ENCODE data around the gene WDR27.

Gene WDR27

DNA sequence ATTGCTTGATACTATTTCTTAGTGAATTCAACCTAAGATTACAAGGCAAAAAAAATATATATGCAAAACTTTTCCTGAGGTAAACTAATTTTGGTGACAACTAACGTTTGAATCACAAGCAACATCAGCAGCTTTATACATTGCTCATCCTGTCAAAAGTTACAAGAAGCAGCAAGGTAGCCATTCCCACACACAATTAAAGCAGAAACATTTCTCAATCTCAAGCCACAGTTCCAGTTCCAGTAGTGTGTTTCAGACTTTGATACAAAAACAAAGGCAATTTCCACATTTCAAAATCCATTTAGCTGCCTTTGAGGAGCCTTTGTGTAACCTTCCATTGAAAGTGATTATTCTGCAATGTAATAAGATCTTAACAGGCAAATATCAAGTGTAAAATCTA, 191.0 kb downstream of the WDR27 start:
- Histone ChIP-seq H3K4ac (ENCODE audit: low read depth in 1 of 2, low read length in 2 of 2) (no peak overlapping the region), H2BK12ac (ENCODE audit: low read length in 2 of 2) (no peak overlapping the region), H3K14ac (ENCODE audit: low read length in 2 of 2) (no peak overlapping the region), H4K91ac (ENCODE audit: low read length) (no peak overlapping the region), H2AK5ac (ENCODE audit: low read length, severe bottlenecking) (no peak overlapping the region), H3K27me3 (ENCODE audit: control insufficient read depth in 1 of 2, insufficient read depth in 1 of 2, low read length in 2 of 2) (no peaks in the 10 kb centered on the region), H3K4me2 (ENCODE audit: low read length, poor library complexity, severe bottlenecking) (no peak overlapping the region), H3K79me1 (replicated peaks; ENCODE audit: low read length, poor library complexity, severe bottlenecking) (no peaks in the 10 kb centered on the region), H3K9ac (ENCODE audit: low read length) (no peak overlapping the region), H3K18ac (ENCODE audit: low read depth in 1 of 2, low read length in 2 of 2) (no peak overlapping the region), H3K23ac (ENCODE audit: low read length in 2 of 2) (no peak overlapping the region), H3K4me3 (ENCODE audit: insufficient read depth in 1 of 2, low read depth in 1 of 2, low read length in 2 of 2) (no peak overlapping the region), H3K36me3 (ENCODE audit: control insufficient read depth in 1 of 2, insufficient read depth in 2 of 2, low read depth in 1 of 2, low read length in 2 of 2) (no peaks in the 10 kb centered on the region), H3K27ac (ENCODE audit: low read length, poor library complexity, severe bottlenecking) (no peak overlapping the region), H2BK5ac (ENCODE audit: low read depth, low read length, poor library complexity, severe bottlenecking) (no peak overlapping the region), H2BK15ac (ENCODE audit: low read depth, poor library complexity, severe bottlenecking) (no peak overlapping the region), H2BK120ac (ENCODE audit: low read depth, low read length) (no peak overlapping the region), H3K4me1 (ENCODE audit: control insufficient read depth, insufficient read depth, low read depth, low read length) (no peaks in the 10 kb centered on the region), H2AFZ (ENCODE audit: low read depth, low read length) (no peak overlapping the region), H3K9me3 (ENCODE audit: control insufficient read depth, low read length) (peaks cover 39% of the 10 kb centered on the region), H4K8ac (ENCODE audit: low read length) (no peak overlapping the region)
- no peak for DNase-seq
- WGBS, result 83% methylated on average over 1 of the region's 1 CpG

DNA sequence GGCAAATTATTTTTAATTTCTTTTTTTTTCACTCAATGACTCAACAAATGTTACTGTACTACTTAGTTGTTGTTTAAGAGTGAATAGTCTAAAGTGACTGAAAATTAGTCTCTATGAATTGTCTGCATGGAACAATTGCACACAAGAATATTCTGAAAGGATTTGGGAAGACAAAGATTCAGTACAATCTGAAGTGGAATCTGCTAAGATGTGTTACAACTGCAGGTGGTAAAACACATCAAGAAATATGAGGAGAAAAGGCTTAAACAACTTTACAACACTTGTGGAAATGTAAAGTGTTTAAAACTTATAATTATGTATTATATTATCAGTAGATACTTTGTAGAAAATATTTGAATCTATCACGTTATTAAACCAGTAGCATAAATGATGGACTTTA, 193.4 kb downstream of the WDR27 start:
- Histone ChIP-seq H3K18ac (ENCODE audit: low read depth in 1 of 2, low read length in 2 of 2) (no peak overlapping the region), H3K4me2 (ENCODE audit: low read length, poor library complexity, severe bottlenecking) (no peak overlapping the region), H2AFZ (ENCODE audit: low read depth, low read length) (no peak overlapping the region), H3K14ac (ENCODE audit: low read length in 2 of 2) (no peak overlapping the region), H2BK12ac (ENCODE audit: low read length in 2 of 2) (no peak overlapping the region), H3K27ac (ENCODE audit: low read length, poor library complexity, severe bottlenecking) (no peak overlapping the region), H3K4me1 (ENCODE audit: control insufficient read depth, insufficient read depth, low read depth, low read length) (no peaks in the 10 kb centered on the region), H3K36me3 (ENCODE audit: control insufficient read depth in 1 of 2, insufficient read depth in 2 of 2, low read depth in 1 of 2, low read length in 2 of 2) (no peaks in the 10 kb centered on the region), H3K23ac (ENCODE audit: low read length in 2 of 2) (no peak overlapping the region), H3K27me3 (ENCODE audit: control insufficient read depth in 1 of 2, insufficient read depth in 1 of 2, low read length in 2 of 2) (no peaks in the 10 kb centered on the region), H2BK120ac (ENCODE audit: low read depth, low read length) (no peak overlapping the region), H4K91ac (ENCODE audit: low read length) (no peak overlapping the region), H4K8ac (ENCODE audit: low read length) (no peak overlapping the region), H2AK5ac (ENCODE audit: low read length, severe bottlenecking) (no peak overlapping the region), H3K4me3 (ENCODE audit: insufficient read depth in 1 of 2, low read depth in 1 of 2, low read length in 2 of 2) (no peak overlapping the region), H3K79me1 (replicated peaks; ENCODE audit: low read length, poor library complexity, severe bottlenecking) (no peaks in the 10 kb centered on the region), H3K9ac (ENCODE audit: low read length) (no peak overlapping the region), H3K9me3 (ENCODE audit: control insufficient read depth, low read length) (peaks cover 28% of the 10 kb centered on the region), H2BK15ac (ENCODE audit: low read depth, poor library complexity, severe bottlenecking) (no peak overlapping the region), H3K4ac (ENCODE audit: low read depth in 1 of 2, low read length in 2 of 2) (no peak overlapping the region), H2BK5ac (ENCODE audit: low read depth, low read length, poor library complexity, severe bottlenecking) (no peak overlapping the region)
- 100% methylated on average over 1 of the region's 1 CpG for WGBS
- no peak for DNase-seq

DNA sequence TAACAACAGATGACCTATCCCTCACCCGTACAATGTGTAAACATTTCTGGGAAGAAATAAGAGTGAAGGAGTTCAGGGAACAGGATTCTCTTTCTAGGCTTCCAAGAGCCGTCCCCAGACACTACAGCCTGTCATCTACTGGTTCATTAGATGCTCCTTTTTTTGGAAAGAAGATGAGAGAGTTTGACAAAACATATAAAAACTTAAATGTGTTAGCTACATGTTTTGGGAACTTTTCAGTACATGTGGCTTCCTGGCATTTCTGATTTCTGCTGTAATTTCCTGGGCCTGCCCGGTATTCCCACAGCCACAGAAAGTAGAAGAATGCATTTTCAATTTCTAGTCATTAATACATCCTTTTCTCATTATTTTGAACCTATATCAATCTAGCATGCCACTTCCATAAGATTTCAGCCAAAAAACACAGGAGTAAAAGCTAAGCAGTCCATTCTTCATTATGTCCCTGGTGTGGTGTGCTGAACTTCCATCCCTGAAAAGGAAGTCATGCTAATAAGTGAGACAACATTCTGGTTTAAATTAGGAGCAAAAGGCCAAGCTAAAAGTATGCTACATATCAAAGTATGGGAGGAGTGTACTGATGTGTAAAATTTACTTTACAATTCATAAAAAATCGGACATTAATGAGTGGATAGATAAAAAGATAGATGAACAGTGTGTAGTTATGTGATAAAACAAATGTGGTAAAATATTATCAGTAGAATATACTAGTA, 198.2 kb downstream of the WDR27 start:
- Histone ChIP-seq H2AFZ (ENCODE audit: low read depth, low read length) (no peak overlapping the region), H2AK5ac (ENCODE audit: low read length, severe bottlenecking) (no peak overlapping the region), H3K9me3 (ENCODE audit: control insufficient read depth, low read length) (peaks cover 6% of the 10 kb centered on the region), H3K4me2 (ENCODE audit: low read length, poor library complexity, severe bottlenecking) (no peak overlapping the region), H3K4ac (ENCODE audit: low read depth in 1 of 2, low read length in 2 of 2) (no peak overlapping the region), H3K79me1 (replicated peaks; ENCODE audit: low read length, poor library complexity, severe bottlenecking) (no peaks in the 10 kb centered on the region), H3K36me3 (ENCODE audit: control insufficient read depth in 1 of 2, insufficient read depth in 2 of 2, low read depth in 1 of 2, low read length in 2 of 2) (peaks cover 0 to 3% of the 10 kb centered on the region in 2 experiments), H3K9ac (ENCODE audit: low read length) (no peak overlapping the region), H3K27ac (ENCODE audit: low read length, poor library complexity, severe bottlenecking) (no peak overlapping the region), H4K91ac (ENCODE audit: low read length) (no peak overlapping the region), H2BK12ac (ENCODE audit: low read length in 2 of 2) (no peak overlapping the region), H3K23ac (ENCODE audit: low read length in 2 of 2) (no peak overlapping the region), H3K27me3 (ENCODE audit: control insufficient read depth in 1 of 2, insufficient read depth in 1 of 2, low read length in 2 of 2) (no peaks in the 10 kb centered on the region), H2BK5ac (ENCODE audit: low read depth, low read length, poor library complexity, severe bottlenecking) (no peak overlapping the region), H3K18ac (ENCODE audit: low read depth in 1 of 2, low read length in 2 of 2) (no peak overlapping the region), H3K4me3 (ENCODE audit: insufficient read depth in 1 of 2, low read depth in 1 of 2, low read length in 2 of 2) (no peak overlapping the region), H3K4me1 (ENCODE audit: control insufficient read depth, insufficient read depth, low read depth, low read length) (no peaks in the 10 kb centered on the region), H4K8ac (ENCODE audit: low read length) (no peak overlapping the region), H3K14ac (ENCODE audit: low read length in 2 of 2) (no peak overlapping the region), H2BK120ac (ENCODE audit: low read depth, low read length) (no peak overlapping the region), H2BK15ac (ENCODE audit: low read depth, poor library complexity, severe bottlenecking) (no peak overlapping the region)
- WGBS, result 79% methylated on average over 3 of the region's 4 CpGs
- DNase-seq, result no peak

DNA sequence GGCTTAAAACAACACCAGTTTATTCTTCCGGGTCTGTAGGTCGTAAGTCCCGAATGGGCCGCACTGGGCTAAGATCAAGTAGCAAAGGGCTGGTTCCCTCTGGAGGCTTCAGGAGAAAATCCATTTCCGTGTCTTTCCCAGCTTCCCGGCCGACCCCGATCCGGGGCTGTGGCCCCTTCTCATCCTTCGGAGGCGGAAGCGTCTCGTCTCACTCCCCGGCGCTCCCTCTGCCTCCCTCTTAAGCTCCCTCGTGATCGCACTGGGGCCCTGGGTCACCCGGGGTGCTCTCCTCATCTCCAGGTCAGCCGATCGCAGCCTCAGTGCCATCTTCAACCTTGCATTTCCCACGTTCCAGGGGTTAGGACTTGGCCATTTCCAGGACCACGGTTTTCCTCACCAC, 199.4 kb downstream of the WDR27 start:
- no peak overlapping the region for H2AFZ ChIP-seq (ENCODE audit: low read depth, low read length)
- no peak overlapping the region for H3K4me2 ChIP-seq (ENCODE audit: low read length, poor library complexity, severe bottlenecking)
- no peaks in the 10 kb centered on the region for H3K27me3 ChIP-seq (ENCODE audit: control insufficient read depth in 1 of 2, insufficient read depth in 1 of 2, low read length in 2 of 2)
- peaks cover 0 to 3% of the 10 kb centered on the region in 2 experiments for H3K36me3 ChIP-seq (ENCODE audit: control insufficient read depth in 1 of 2, insufficient read depth in 2 of 2, low read depth in 1 of 2, low read length in 2 of 2)
- no peaks in the 10 kb centered on the region for H3K4me1 ChIP-seq (ENCODE audit: control insufficient read depth, insufficient read depth, low read depth, low read length)
- H3K14ac ChIP-seq (ENCODE audit: low read length in 2 of 2), result no peak overlapping the region
- H3K4me3 ChIP-seq (ENCODE audit: insufficient read depth in 1 of 2, low read depth in 1 of 2, low read length in 2 of 2), result no peak overlapping the region
- H2BK120ac ChIP-seq (ENCODE audit: low read depth, low read length), result no peak overlapping the region
- no peaks in the 10 kb centered on the region for H3K79me1 ChIP-seq (replicated peaks; ENCODE audit: low read length, poor library complexity, severe bottlenecking)
- H3K4ac ChIP-seq (ENCODE audit: low read depth in 1 of 2, low read length in 2 of 2), result no peak overlapping the region
- DNase-seq, result no peak
- H4K8ac ChIP-seq (ENCODE audit: low read length), result no peak overlapping the region
- no peak overlapping the region for H2BK12ac ChIP-seq (ENCODE audit: low read length in 2 of 2)
- no peak overlapping the region for H3K18ac ChIP-seq (ENCODE audit: low read depth in 1 of 2, low read length in 2 of 2)
- H4K91ac ChIP-seq (ENCODE audit: low read length), result no peak overlapping the region
- no peak overlapping the region for H2BK5ac ChIP-seq (ENCODE audit: low read depth, low read length, poor library complexity, severe bottlenecking)
- 95% methylated on average over 22 of the region's 22 CpGs for WGBS
- H3K9me3 ChIP-seq (ENCODE audit: control insufficient read depth, low read length), result peaks cover 8% of the 10 kb centered on the region
- H3K9ac ChIP-seq (ENCODE audit: low read length), result no peak overlapping the region
- no peak overlapping the region for H2AK5ac ChIP-seq (ENCODE audit: low read length, severe bottlenecking)
- no peak overlapping the region for H3K27ac ChIP-seq (ENCODE audit: low read length, poor library complexity, severe bottlenecking)
- H2BK15ac ChIP-seq (ENCODE audit: low read depth, poor library complexity, severe bottlenecking), result no peak overlapping the region
- H3K23ac ChIP-seq (ENCODE audit: low read length in 2 of 2), result no peak overlapping the region
